ENCODE data around the gene FOXB2.
A peak's percentile ranks its signal among the peaks of the same experiment; 100 is the strongest.
"Not testable (repeated sequence)": the region's sequence is repeated elsewhere in the genome, so short reads cannot be mapped to it uniquely, and the experiment has no call there.

The FOXB2 gene

GRCh38 chr9:77019236-77019925 is at the start of gene FOXB2:
Gene FOXB2, plus strand, starts transcription at chr9:77019655. Its CDS starts 0 bp downstream, at chr9:77019655.
- no peak for DNase-seq

DNA sequence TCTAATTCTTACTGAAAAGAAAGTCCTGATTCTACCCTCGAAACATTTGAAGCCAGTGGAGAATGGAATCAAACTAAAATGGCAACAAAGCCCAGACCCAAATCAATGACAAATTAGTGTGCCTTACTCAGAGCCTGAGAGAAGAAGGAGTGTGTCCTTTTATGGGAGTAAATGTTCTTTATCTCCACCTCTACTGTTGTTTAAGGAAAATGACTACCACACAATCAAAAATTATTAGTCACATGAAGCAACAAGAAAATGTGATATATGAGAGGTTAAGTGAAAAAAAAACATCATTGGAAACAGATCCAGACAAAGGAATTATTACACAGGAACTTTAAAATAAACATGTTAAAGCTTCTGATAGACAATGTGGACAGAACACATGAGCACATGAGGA is 49.7 kb upstream of the FOXB2 start:
- DNase-seq = no peak

DNA sequence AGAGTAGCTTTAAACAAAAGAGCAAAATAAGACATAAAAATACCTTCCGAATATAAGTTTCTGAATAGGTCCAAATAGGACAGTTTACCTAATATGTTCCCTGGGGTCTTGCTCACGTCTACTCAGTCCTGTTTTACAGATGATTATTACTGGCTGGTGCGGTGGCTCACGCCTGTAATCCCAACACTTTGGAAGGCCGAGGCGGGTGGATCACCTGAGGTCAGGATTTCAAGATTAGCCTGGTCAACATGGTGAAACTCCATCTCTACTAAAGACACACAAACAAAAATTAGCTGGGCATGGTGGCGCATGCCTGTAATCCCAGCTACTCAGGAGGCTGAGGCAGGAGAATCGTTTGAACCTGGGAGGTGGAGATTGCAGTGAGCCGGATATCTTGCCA is 40.6 kb upstream of the FOXB2 start:
- DNase-seq = not testable (repeated sequence)

DNA sequence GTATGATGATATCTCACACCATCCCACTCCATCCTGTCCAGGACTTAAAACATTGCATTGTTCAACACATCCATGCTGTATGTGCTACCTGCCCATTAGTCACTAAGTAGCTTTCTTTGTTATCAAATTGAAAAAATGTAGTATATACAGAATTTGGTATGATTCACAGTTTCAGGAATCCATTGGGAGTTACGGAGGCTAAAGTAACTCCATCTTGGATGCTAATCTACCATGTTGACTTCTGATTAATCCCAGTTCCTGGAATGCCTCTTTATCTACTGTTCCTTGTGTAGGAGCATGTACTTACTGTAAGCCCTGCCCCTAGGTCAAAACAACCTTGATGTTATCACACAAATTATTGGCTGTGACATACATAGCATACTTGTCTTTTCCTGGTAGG is 38.9 kb upstream of the FOXB2 start:
- no peak for DNase-seq

GRCh38 chr9:76984486-76984885 is 35.0 kb upstream of the FOXB2 start:
- DNase-seq = no peak

GRCh38 chr9:76985581-76985980 is 33.9 kb upstream of the FOXB2 start:
- no peak for DNase-seq

- peak; percentile 44 for DNase-seq
These were observed 31.8 kb upstream of the FOXB2 start for GRCh38 chr9:76987594-76988200.

GRCh38 chr9:76988941-76989340 is 30.5 kb upstream of the FOXB2 start:
- DNase-seq = no peak

GRCh38 chr9:76989501-76989900 is 30.0 kb upstream of the FOXB2 start:
- DNase-seq = no peak

DNA sequence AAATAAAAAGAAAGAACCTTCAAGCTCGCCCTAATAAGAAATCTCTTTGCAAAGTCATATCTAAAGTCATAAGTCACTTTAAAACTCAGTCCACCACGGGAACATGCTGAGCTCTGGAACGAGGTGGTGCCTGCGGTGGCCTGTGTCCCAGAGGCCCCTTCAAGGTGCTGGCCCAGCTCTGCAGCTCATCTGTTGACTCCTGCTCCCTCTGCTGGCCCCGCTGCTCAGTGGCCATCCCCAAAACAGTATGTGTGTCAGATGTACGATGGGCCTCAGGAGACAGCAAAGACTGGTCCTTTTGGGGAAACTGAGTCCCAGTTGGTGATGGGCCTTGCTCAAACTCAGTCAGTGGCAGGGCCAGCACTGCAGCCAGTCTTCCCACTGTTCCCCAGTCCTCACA is 22.8 kb upstream of the FOXB2 start:
- no peak for DNase-seq

GRCh38 chr9:76999261-76999660 is 20.2 kb upstream of the FOXB2 start:
- no peak for DNase-seq

DNA sequence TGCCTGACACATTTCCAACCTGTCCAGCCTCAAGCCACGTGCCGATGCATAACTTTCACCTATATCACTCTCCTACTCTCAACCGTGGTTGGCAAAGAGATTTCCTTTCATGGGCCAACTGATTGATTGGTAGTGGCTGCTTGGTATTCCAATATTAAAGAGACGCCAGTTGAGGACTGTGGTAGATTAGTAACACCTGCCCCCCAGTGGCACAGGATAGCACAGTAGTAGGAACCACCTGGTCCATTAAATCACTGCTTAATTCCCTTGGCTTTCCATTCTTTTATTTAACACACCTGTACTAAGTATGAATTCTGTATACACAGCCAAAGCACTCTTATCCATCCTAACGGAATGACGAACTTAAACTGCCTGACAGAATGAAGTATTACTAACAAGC is 19.1 kb upstream of the FOXB2 start:
- no peak for DNase-seq

DNA sequence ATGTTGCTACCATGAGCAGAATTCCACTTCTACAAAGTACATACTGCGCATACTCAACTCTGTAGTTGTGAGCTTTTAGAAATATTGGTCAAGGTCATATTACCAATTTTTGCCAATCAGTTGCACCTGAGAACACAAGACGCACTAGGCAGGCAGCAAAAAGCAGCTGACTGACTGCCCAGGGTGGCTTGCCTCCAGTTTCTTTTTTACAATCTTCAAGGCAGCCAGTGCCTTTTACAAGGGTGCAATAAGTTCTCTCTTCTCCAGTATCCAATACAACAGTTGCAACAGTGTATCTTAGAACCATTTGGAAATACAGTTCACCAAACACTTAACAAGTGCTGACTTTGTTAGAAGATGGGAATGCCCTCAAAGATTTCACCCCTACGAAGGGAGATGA is 16.1 kb upstream of the FOXB2 start:
- no peak for DNase-seq

DNA sequence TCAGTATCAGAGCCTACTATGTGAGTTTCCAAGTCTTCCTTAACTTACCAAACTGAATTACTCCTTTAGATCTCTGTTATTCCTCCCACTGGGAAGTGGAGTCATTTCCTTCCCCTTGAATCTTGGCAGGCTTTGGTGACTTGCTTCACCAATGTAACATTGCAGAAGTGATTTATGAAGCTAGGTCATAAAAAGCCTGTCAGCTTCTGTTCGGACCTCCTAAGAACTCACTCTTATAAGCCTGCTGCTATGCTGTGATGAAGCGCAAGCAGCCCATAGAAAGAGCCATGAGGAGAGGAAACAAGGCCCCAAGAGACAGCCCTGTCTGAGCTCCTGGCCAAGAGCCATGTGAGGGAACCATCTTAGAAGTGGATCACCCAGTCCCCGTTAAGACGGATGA is 14.2 kb upstream of the FOXB2 start:
- no peak for DNase-seq

DNA sequence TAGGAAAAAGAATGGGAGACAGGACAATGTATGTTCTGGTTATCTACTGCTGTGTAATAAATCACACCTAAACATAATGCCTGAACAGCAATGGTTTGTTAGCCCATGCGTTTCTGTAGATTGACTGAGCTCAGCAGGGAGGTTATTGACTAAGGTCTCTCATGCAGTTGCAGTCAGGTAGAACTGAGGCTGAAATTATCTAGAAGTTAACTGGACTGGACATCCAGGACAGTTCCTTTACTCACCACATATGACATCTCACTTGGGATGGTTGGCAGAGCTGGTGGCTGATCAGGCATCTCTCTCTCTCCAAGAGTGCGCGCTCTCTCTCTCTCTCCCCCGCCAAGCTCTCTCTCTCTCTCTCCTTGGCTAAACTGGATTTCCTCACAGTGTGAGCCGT is 8.9 kb upstream of the FOXB2 start:
- DNase-seq = no peak

GRCh38 chr9:77011973-77012821 is 7.3 kb upstream of the FOXB2 start:
- DNase-seq = no peak

- DNase-seq = no peak
These were observed 6.1 kb upstream of the FOXB2 start for GRCh38 chr9:77013206-77013931.

- DNase-seq = no peak
These were observed 5.4 kb upstream of the FOXB2 start for GRCh38 chr9:77013932-77014596.

DNA sequence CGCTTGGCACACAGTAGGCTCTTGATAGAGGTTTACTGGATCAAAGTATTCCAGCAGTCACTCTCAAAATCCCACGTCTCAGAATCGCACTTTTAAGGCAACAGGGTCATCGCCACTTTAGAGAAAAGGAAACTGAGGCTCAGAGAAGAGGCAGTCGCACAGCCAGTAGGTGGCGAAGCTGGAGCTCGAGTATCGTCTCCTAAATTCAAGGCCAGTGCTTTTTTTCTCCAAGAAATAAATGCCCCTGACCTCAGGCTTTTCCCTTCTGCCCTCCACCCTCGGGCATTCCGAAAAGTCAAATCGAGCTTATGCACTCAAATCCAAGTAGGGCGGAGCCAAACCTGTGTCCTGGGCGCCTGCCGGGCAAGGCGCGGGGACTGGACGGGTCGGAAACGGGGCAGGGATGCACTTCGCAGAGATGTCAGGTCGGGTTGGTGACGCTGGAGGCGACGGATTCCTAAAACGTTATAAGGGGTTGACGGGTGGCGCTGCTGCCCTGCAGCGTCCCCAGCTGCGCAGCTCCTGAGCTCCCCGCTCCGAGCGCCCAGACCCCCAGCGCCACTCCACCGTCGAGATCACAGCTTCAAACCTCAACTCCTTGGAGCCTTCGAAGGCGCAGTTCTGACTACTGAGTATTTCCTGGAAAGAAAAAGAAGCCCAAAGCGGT is 4.7 kb upstream of the FOXB2 start:
- DNase-seq = no peak

- DNase-seq = no peak
These were observed 4.0 kb upstream of the FOXB2 start for GRCh38 chr9:77015327-77016048.

DNA sequence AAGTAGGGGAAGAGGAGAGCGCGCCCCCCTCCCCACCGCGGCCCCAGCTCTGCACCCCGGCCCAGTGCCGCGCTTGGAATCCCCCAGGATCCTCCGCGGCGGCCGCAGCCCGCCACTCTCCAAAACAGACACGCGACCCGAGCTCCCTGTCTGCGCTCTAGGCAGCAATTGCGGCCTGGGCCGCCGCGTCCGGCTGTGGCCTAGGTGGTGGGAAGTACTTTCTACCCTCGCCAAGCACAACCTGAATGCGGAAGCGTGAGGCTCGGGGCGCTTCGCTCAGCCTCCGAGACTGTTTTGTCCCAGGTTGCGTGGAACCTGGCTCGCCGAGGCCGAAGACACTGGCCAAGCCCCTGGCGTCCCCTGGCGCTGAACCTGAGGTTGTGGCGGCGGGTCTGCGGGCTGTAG is 3.3 kb upstream of the FOXB2 start:
- no peak for DNase-seq

Data from NCI-H2107 (cell line).